ENCODE measurements around the gene DIP2A. TPM values are rescaled to one million over a fixed set of nuclear protein-coding genes. Genes with fewer than 3 reads are reported as not detected.
A peak's percentile ranks its signal among the peaks of the same experiment; 100 is the strongest.

Gene DIP2A
- total and polyA plus RNA-seq, 2 of the 8 experiments (the other 6 are each of a cell fraction or from before 2014, with no cell fraction given): 16.0 to 27.1 TPM

GRCh38 chr21:46489800-46490199 lies 31.1 kb downstream of the DIP2A start:
- Histone ChIP-seq H3K56ac (replicated peaks; ENCODE audit: insufficient read length, low read depth, low read length) (no peak overlapping the region), H3K4ac (replicated peaks; ENCODE audit: insufficient read length, low read depth, low read length) (no peak overlapping the region), H2BK15ac (ENCODE audit: low read length) (no peak overlapping the region), H2BK120ac (replicated peaks; ENCODE audit: low read depth, low read length) (no peak overlapping the region), H4K8ac (ENCODE audit: extremely low read depth, insufficient read depth, low read length) (peak overlapping the region; percentile 35; the same call in 1 of the 2 replicates), H3K18ac (ENCODE audit: extremely low read depth, low read length) (no peak overlapping the region), H3K4me2 (ENCODE audit: insufficient read depth in 1 of 2, low read depth in 2 of 2, low read length in 2 of 2) (no peak overlapping the region), H3K27ac (ENCODE audit: low read depth, low read length) (no peak overlapping the region), H3K27me3 (replicated peaks in 1 of 4; ENCODE audit: control insufficient read depth in 3 of 4, extremely low read depth in 1 of 4, insufficient read depth in 3 of 4, low read length in 3 of 4) (no peaks in the 10 kb centered on the region), H3K23ac (ENCODE audit: insufficient read length) (peak overlapping the region; percentile 47), H3K9ac (replicated peaks in 1 of 4; ENCODE audit: extremely low read depth in 1 of 4, low read depth in 3 of 4, low read length in 3 of 4) (no peak overlapping the region), H3K23me2 (ENCODE audit: low read depth, low read length) (no peaks in the 10 kb centered on the region), H3K9me3 (ENCODE audit: insufficient read depth in 2 of 2, low read depth in 1 of 2, low read length in 1 of 2) (no peaks in the 10 kb centered on the region), H3K4me1 (replicated peaks in 1 of 4; ENCODE audit: control insufficient read depth in 3 of 4, insufficient read depth in 4 of 4, low read length in 3 of 4) (peaks cover 0 to 2% (median 0%) of the 10 kb centered on the region in 4 experiments; a peak in 1 of 7 replicates), H3K79me2 (ENCODE audit: control insufficient read depth in 1 of 2, insufficient read depth in 2 of 2, low read length in 2 of 2) (no peaks in the 10 kb centered on the region), H4K5ac (ENCODE audit: insufficient read length, low read depth, low read length) (no peak overlapping the region), H2BK20ac (ENCODE audit: low read length) (no peak overlapping the region), H4K20me1 (replicated peaks in 1 of 2; ENCODE audit: control insufficient read depth in 1 of 2, insufficient read depth in 2 of 2, low read length in 2 of 2) (peaks cover 0 to 6% of the 10 kb centered on the region in 2 experiments), H2BK5ac (ENCODE audit: low read depth, low read length) (no peak overlapping the region), H4K91ac (replicated peaks; ENCODE audit: insufficient read length, low read length) (no peak overlapping the region), H3K36me3 (ENCODE audit: control insufficient read depth in 2 of 4, insufficient read depth in 4 of 4, low read length in 3 of 4) (peaks cover 0 to 2% (median 0%) of the 10 kb centered on the region in 4 experiments; a peak in 1 of 8 replicates), H2BK12ac (ENCODE audit: low read depth, low read length) (no peak overlapping the region), H3K79me1 (ENCODE audit: low read depth, low read length) (no peaks in the 10 kb centered on the region), H3K14ac (ENCODE audit: insufficient read length) (no peak overlapping the region), H2AFZ (ENCODE audit: low read length) (no peak overlapping the region), H2AK5ac (ENCODE audit: low read depth, low read length) (no peak overlapping the region), H3K4me3 (ENCODE audit: extremely low read depth in 1 of 4, insufficient read depth in 2 of 4, low read depth in 3 of 4, low read length in 4 of 4) (no peak overlapping the region)
- POLR2A ChIA-PET (ENCODE audit: partially characterized antibody): interaction anchor here (0.7 kb wide), 1 partner anchor 8 kb away, joined by 4 read pairs; no protein-coding TSS in a partner anchor
- no peak for FAIRE-seq
- CTCF ChIA-PET (ENCODE audit: partially characterized antibody): interaction anchor here (0.7 to 0.8 kb wide), 2 partner anchors 9 to 13 kb away, joined by 3 read pairs; no protein-coding TSS in a partner anchor
- DNase-seq (ENCODE audit: low read depth in 1 of 2, low spot score in 2 of 2): no peak
- TF ChIP-seq, protein P1, sequence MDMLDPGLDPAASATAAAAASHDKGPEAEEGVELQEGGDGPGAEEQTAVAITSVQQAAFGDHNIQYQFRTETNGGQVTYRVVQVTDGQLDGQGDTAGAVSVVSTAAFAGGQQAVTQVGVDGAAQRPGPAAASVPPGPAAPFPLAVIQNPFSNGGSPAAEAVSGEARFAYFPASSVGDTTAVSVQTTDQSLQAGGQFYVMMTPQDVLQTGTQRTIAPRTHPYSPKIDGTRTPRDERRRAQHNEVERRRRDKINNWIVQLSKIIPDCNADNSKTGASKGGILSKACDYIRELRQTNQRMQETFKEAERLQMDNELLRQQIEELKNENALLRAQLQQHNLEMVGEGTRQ (IDR thresholded peaks at IDR 0.05; ENCODE audit: low read length): no peak
- no peak for TF ChIP-seq CTBP2 (IDR thresholded peaks at IDR 0.05; ENCODE audit: borderline replicate concordance, insufficient read depth, insufficient read length, low read length)
- TF ChIP-seq RBBP5 (IDR thresholded peaks at IDR 0.05; ENCODE audit: borderline replicate concordance, low read depth, low read length): no peak
- no peak for TF ChIP-seq SP2 (IDR thresholded peaks at IDR 0.05; ENCODE audit: low read length)
- TF ChIP-seq CHD1 (IDR thresholded peaks at IDR 0.05; ENCODE audit: low read depth, low read length): no peak
- no peak for TF ChIP-seq RAD21 (IDR thresholded peaks at IDR 0.05 in 1 of 2, conservative IDR thresholded peaks at IDR 0.05 in 1 of 2; ENCODE audit: low read depth in 2 of 2, low read length in 2 of 2)
- TF ChIP-seq FOSL1 (IDR thresholded peaks at IDR 0.05; ENCODE audit: insufficient read depth, low read depth, low read length): no peak
- TF ChIP-seq CEBPB (IDR thresholded peaks at IDR 0.05; ENCODE audit: low read depth, low read length): no peak
- 90% methylated on average over 10 of the region's 10 CpGs; no CpG with 5 or more reads in 1 of the 2 experiments for WGBS, 2 experiments (ENCODE audit: extremely low coverage in 1 of 2, insufficient coverage in 1 of 2, insufficient read length in 1 of 2, insufficient replicate concordance in 2 of 2, low coverage in 1 of 2, low lambda C conversion rate in 2 of 2, missing lambda C conversion rate in 1 of 2)
